GM12864 (cell line): ENCODE results near the gene KDELR3.

Experiments
- DNase-seq: peaks from one replicate; pipeline ENCODE4 v3.0.0-alpha.2; 2011; ENCODE audit warnings: low read depth
- H3K4me3 ChIP-seq: 2 replicates; pipeline ENCODE4 v1.5.1; 2011; ENCODE audit warnings: mild to moderate bottlenecking, low read depth, low read length, control low read depth
- TF ChIP-seq, protein P1 (sequence below): IDR thresholded peaks from 2 replicates; pipeline ENCODE4 v1.5.1; 2011; ENCODE audit warnings: low read depth, mild to moderate bottlenecking, moderate library complexity, low read length, control low read depth, inconsistent platforms; ENCODE audit errors: missing control alignments

Gene KDELR3

GRCh38 chr22:38436629-38437395 lies 31.1 kb upstream of the KDELR3 start:
- no peak overlapping the region for H3K4me3 ChIP-seq
- DNase-seq: no peak
- TF ChIP-seq, protein P1, sequence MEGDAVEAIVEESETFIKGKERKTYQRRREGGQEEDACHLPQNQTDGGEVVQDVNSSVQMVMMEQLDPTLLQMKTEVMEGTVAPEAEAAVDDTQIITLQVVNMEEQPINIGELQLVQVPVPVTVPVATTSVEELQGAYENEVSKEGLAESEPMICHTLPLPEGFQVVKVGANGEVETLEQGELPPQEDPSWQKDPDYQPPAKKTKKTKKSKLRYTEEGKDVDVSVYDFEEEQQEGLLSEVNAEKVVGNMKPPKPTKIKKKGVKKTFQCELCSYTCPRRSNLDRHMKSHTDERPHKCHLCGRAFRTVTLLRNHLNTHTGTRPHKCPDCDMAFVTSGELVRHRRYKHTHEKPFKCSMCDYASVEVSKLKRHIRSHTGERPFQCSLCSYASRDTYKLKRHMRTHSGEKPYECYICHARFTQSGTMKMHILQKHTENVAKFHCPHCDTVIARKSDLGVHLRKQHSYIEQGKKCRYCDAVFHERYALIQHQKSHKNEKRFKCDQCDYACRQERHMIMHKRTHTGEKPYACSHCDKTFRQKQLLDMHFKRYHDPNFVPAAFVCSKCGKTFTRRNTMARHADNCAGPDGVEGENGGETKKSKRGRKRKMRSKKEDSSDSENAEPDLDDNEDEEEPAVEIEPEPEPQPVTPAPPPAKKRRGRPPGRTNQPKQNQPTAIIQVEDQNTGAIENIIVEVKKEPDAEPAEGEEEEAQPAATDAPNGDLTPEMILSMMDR: no peak

DNA sequence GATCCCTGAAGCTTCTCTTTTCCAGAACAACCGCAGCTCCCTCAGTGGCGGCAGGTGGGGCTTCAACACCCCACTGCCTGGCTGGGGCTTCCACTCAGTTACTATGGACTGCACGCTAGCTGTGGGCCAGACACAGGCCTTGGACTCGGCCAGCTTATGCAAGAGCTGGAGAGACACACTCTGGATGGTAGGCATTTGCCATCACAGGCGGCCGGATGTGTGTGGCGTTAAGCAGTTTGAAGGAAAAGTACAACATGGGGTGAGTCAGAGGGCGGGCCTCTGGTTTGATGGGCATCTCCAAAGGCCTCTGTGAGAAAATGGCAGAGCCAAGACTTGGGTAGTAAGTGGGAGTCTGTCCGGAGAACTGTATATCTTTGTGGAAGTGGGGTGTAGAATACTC lies 30.5 kb upstream of the KDELR3 start:
- TF ChIP-seq, protein P1: no peak
- no peak for DNase-seq
- no peak overlapping the region for H3K4me3 ChIP-seq

- TF ChIP-seq, protein P1: no peak
- no peak overlapping the region for H3K4me3 ChIP-seq
- DNase-seq: no peak
Observed at GRCh38 chr22:38440747-38441350, 27.0 kb upstream of the KDELR3 start.

- DNase-seq: no peak
- no peak overlapping the region for H3K4me3 ChIP-seq
- TF ChIP-seq, protein P1: no peak
Observed at GRCh38 chr22:38441620-38442287, 26.1 kb upstream of the KDELR3 start.

DNA sequence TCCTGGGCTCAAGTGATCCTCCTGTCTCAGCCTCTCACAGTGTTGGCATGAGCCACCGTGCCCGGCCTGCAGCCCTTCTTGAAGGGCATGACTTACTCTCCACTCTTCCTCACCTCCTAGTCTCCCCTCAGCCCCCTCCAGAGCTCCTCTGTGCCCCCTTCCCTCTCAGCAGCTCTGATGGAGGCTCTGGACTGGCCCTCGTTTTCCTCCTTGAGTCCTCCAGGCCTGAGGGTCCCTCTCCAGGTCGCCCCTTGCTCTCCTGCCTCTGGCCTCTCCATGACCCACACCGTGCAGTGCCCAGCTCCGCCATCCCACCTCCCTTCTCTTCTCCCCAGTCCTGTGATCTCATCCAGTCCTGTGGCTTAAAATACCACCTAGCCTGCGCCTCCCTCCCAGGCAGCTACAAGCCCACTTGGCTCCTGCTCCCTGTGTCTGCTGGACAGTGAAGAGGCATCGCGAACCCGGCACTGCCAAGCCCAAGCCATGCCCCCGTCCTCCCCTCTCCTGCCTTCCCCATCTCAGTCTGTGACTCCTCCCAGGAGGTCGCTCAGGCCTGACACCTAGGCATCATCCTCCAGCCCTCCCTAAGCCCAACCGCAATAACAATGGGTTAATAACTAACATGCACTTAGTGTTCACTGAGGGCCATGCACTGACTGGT lies 24.8 kb upstream of the KDELR3 start:
- DNase-seq: no peak
- TF ChIP-seq, protein P1: no peak
- no peak overlapping the region for H3K4me3 ChIP-seq

DNA sequence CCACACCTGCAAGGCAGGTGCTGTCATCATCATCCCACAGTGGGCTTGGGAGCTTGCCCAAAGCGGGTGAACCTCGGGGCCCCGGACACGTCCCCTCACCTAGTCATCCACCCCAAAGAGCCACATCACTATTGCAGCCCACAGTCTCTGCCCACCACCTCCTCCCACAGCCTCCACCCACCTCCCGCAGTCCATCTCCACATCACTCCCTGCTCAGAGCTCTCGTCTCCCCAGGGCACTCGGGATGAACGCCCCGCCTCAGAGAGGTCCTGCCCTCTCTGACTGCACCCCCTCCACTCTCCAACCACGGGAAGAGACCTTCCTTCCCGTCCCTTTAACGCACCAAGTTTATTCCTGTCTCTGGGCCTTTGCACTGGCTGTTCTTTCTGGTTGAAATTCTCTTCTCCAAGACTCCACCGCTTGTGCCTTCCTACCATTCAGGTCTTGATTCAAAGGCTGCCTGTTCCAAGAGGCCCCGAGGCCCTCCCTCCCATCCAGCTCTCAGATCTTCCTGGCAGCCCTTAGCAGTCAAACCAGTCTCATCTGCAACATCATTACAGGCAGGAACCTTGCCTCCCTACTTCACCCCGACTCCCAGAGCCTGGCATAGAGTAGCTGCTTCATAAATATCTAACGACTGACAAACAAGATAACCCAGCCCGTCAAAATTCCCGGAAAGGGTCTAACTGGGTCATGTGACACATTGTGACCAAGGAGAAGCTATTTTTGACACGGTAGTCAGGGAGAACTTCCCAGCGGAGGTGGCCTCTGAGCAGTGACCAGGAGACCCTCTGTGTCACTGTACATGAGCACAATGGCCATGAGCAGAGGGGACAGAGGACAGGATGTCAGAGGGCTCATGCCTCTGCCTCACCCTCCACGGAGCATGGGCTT lies 24.0 kb upstream of the KDELR3 start:
- no peak overlapping the region for H3K4me3 ChIP-seq
- TF ChIP-seq, protein P1: no peak
- no peak for DNase-seq
